GM18526 (cell line): ENCODE results near the gene GCNT4.

ENCODE experiments used
- POLR2A ChIP-seq: IDR thresholded peaks from 3 replicates; pipeline ENCODE4 v1.6.1; 2011; ENCODE audit not compliant: insufficient read length; ENCODE audit errors: extremely low read depth

Gene GCNT4

GRCh38 chr5:75006865-75007822 is 45.2 kb downstream of the GCNT4 start:
- TF ChIP-seq POLR2A: no peak

GRCh38 chr5:75005561-75005960 is 46.8 kb downstream of the GCNT4 start:
- no peak for TF ChIP-seq POLR2A
